ENCODE data around the gene ZFPM1.
A peak's percentile ranks its signal among the peaks of the same experiment; 100 is the strongest.

Gene ZFPM1

DNA sequence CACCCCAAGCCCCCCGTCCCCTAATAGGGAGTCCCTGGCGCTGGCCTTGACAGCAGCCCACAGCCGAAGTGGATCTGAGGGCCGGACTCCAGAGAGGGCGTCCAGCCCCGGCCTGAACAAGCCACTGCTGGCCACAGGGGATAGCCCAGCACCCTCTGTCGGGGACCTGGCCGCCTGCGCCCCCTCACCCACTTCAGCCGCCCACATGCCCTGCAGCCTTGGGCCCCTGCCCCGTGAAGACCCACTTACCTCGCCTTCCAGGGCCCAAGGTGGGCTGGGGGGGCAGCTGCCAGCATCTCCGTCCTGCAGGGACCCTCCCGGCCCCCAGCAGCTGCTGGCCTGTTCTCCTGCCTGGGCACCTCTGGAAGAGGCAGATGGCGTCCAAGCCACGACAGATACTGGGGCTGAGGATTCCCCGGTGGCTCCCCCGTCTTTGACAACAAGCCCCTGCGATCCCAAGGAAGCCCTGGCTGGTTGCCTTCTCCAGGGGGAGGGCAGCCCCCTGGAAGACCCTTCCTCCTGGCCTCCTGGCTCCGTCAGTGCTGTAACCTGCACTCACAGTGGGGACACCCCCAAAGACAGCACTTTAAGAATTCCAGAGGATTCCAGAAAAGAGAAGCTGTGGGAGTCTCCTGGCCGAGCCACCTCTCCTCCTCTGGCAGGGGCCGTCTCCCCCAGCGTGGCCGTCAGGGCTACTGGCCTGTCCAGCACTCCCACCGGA lies 19.3 kb upstream of the ZFPM1 start:
- DNase-seq (ENCODE audit: low read depth in 2 of 2): no peak

DNA sequence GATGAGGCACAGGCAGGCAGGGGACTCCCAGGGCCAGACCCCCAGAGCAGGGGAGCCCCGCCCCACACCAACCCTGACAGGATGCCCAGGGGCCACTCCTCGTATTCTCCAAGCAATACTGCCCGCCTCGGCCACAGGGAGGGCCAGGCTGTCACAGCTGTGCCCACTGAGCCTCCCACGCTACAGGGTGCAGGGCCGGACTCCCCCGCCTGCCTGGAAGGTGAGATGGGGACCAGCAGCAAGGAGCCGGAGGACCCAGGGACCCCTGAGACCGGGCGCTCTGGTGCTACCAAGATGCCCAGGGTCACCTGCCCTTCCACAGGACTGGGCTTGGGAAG lies 18.8 kb upstream of the ZFPM1 start:
- no peak for DNase-seq (ENCODE audit: low read depth in 2 of 2)

DNA sequence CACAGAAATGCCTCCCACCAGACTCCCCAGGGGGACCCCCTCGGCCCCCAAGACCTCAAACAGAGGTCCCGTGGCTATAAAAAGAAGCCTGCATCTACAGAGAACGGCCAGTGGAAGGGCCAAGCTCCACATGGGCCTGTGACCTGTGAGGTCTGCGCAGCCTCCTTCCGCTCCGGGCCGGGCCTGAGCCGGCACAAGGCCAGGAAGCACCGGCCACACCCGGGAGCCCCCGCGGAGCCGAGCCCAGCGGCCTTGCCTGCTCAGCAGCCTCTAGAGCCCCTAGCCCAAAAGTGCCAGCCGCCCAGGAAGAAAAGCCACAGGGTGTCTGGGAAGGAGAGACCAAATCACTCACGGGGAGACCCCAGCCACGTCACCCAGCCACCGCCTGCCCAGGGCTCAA lies 18.3 kb upstream of the ZFPM1 start:
- DNase-seq (ENCODE audit: low read depth in 2 of 2): no peak

DNA sequence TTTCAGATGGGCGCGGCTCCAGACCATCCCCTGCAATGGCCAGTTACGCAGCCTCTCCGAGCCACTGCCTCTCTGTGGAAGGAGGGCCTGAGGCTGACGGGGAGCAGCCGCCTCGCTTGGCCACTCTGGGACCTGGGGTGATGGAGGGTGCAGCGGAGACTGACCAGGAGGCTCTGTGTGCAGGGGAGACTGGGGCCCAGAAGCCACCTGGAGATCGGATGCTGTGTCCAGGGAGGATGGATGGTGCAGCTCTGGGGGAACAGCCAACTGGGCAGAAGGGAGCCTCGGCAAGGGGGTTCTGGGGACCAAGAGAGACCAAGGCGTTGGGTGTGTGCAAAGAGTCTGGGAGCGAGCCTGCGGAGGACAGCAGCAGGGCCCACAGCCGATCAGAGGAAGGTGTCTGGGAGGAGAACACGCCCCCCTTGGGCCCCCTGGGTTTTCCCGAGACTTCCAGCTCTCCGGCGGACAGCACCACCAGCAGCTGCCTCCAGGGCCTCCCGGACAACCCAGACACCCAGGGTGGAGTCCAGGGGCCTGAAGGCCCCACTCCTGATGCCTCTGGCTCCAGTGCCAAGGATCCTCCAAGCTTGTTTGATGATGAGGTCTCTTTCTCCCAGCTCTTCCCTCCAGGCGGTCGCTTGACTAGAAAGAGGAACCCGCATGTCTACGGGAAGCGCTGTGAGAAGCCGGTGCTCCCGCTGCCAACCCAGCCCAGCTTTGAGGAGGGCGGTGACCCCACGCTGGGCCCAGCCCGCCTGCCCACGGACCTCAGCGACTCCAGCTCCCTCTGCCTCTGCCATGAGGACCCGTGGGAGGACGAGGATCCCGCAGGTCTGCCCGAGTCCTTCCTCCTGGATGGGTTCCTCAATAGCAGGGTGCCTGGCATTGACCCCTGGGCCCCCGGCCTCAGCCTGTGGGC lies 17.4 kb upstream of the ZFPM1 start:
- no peak for DNase-seq (ENCODE audit: low read depth in 2 of 2)

DNA sequence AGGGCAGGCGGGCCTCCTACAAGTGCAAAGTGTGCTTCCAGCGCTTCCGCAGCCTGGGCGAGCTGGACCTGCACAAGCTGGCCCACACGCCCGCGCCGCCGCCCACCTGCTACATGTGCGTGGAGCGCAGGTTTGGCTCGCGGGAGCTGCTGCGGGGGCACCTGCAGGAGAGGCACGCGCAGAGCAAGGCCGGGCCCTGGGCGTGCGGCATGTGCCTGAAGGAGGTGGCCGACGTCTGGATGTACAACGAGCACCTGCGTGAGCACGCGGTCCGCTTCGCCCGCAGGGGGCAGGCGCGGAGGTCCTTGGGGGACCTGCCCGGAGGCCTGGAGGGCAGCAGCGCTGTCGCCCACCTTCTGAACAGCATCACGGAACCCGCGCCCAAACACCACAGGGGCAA lies 16.3 kb upstream of the ZFPM1 start:
- no peak for DNase-seq (ENCODE audit: low read depth in 2 of 2)

DNA sequence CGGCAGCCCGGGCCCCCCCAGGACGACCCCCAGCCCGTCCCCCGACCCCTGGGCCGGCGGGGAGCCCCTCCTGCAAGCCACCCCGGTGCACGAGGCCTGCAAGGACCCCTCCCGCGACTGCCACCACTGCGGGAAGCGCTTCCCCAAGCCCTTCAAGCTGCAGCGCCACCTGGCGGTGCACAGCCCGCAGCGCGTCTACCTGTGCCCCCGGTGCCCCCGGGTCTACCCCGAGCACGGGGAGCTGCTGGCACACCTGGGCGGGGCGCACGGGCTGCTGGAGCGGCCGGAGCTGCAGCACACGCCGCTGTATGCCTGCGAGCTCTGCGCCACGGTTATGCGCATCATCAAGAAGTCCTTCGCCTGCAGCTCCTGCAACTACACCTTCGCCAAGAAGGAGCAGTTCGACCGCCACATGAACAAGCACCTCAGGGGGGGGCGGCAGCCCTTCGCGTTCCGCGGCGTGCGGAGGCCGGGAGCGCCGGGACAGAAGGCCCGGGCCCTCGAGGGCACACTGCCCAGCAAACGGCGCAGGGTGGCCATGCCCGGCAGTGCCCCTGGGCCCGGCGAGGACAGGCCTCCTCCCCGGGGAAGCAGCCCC lies 15.6 kb upstream of the ZFPM1 start:
- peak in 1 of 2 donors; percentile 26 for DNase-seq (ENCODE audit: low read depth in 2 of 2)

DNA sequence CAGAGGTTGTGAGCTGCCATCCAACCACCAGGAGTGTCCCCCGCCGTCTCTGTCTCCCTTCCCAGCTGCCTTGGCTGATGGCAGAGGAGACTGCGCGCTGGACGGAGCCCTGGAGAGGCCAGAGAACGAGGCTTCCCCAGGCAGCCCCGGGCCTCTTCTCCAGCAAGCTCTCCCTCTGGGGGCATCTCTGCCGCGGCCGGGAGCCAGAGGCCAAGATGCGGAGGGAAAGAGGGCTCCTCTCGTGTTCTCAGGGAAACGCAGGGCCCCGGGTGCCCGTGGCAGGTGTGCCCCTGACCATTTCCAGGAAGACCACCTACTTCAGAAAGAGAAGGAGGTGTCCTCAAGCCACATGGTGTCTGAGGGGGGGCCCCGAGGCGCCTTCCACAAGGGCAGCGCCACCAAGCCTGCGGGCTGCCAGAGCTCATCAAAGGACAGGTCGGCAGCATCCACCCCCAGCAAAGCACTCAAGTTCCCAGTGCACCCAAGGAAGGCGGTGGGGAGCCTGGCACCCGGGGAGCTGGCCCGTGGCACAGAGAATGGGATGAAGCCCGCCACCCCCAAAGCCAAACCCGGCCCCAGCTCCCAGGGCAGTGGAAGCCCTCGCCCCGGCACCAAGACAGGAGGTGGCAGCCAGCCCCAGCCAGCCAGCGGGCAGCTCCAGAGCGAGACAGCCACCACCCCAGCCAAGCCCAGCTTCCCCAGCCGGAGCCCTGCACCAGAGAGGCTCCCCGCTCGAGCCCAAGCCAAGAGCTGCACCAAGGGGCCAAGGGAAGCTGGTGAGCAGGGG lies 14.8 kb upstream of the ZFPM1 start:
- DNase-seq (ENCODE audit: low read depth in 2 of 2): no peak

DNA sequence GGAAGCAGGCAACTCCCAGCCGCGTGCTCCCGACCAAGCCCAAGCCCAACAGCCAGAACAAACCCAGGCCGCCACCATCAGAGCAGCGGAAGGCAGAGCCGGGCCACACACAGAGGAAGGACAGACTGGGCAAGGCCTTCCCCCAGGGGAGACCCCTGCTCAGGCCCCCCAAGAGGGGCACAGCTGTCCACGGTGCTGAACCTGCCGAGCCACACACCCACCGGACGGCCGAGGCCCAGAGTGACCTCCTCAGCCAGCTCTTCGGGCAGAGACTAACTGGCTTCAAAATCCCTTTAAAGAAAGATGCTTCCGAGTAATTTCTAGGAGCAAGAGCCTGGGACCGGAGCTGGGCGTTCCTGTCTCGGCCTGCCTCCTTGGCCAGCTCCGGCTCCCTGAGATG lies 14.1 kb upstream of the ZFPM1 start:
- DNase-seq (ENCODE audit: low read depth in 2 of 2): no peak

DNA sequence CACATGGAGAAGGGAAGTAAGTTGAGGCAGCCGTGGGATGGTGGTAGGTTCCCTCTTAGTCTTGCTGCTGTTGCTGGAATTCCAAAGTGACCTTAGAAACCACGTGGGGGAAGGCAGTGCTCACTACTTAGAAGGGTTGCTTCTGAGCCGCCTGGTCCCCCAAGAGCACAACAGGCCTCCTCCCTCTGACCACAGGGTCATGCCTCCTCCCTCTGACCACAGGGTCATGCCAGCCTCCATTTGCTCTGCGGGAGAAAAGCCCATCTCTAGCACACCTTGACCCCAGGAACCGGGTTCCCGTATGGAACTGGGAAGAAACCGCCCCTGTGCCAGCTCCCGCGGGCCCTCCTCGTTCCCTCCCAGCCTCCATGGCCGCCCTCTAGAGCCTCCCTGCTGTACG lies 13.4 kb upstream of the ZFPM1 start:
- DNase-seq (ENCODE audit: low read depth in 2 of 2): no peak

DNA sequence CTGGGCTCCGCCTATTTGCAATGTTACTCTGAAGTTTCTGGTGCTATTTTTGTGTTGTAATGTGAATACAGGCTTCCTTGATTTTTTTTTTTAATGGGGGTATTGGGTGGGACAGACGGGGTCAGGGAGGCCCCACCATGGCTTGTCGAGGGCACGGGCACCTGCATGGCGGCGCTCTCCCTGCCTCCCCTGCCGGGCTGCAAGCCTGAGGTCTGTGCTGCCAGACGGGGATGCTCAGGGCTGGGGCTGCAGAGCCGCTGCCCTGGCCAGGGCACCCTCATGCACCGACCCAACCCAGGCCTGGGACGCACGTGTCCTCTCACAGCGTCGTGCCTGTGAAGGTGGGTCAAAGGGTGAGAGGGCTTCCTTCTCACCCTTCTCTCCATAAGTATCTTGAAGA lies 13.0 kb upstream of the ZFPM1 start:
- no peak for DNase-seq (ENCODE audit: low read depth in 2 of 2)

DNA sequence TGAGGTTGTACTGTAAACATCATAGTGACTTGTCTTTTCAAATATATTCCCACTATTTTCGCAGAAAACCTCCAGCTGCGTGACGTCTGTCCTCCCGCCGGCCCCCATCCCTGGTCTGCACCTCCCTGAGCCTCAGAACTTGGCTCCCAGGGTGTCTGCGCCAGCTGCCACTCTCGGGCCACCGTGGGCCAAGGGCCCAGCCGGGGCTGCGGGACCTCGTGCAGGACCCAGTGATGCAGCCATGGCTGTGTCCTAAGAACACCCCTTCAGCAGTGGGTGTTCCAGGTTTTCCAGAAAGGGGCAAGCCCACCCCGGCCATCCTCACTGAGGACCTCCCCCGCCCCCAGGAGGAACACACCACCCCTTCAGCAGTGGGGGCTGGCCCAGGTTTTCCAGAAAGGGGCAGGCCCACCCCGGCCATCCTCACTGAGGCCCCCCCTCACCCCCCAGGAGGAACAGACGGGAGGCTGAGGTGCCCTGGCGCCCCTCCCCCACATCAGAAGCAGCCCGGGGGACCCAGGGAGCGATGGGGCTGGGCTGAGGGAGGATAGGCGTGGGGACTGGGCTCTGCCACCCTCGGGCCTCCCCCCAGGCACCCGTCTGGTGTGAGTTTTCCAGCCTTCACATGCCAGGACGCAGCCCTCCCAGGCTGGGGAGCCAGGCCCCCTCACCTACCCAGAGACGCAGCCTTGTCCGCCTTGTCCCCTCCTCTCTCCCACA lies 12.2 kb upstream of the ZFPM1 start:
- no peak for DNase-seq (ENCODE audit: low read depth in 2 of 2)

DNA sequence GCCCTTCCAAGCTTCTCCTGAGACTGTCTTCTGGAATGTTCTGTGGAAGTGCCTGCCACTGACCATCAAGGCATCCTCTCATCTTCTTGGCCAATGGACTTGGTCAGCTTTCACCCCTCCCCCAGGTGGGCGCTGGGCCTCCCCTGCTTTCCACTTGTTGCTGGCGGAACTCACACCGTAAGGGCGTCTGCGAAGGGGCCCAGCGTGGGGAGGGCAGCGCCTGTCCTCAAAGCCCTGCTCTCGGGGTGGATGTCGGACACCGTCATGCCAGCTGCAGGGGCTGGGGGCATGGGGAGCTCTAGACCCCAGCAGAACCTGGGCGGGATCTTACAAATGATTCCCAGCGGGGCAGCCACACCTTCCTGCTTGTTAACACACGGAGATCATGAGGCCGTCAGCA lies 11.6 kb upstream of the ZFPM1 start:
- no peak for DNase-seq (ENCODE audit: low read depth in 2 of 2)

DNA sequence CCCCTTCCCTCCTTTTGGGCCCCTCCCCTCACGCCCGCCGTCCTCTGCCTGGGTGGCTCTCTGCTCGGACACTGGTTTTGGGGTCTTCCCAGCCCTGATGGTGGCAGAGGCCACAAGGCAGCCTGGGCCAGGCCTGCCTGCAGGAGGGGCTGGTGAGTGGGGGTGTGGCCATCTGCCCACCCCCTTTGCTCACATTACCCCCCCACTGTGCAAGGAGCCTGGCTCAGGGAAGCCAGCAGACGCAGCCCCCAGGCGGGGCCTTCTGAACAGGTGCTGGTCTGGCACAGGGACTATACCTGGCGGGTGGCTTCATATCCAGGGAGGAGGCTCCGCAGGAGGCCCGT lies 10.7 kb upstream of the ZFPM1 start:
- DNase-seq (ENCODE audit: low read depth in 2 of 2): no peak

DNA sequence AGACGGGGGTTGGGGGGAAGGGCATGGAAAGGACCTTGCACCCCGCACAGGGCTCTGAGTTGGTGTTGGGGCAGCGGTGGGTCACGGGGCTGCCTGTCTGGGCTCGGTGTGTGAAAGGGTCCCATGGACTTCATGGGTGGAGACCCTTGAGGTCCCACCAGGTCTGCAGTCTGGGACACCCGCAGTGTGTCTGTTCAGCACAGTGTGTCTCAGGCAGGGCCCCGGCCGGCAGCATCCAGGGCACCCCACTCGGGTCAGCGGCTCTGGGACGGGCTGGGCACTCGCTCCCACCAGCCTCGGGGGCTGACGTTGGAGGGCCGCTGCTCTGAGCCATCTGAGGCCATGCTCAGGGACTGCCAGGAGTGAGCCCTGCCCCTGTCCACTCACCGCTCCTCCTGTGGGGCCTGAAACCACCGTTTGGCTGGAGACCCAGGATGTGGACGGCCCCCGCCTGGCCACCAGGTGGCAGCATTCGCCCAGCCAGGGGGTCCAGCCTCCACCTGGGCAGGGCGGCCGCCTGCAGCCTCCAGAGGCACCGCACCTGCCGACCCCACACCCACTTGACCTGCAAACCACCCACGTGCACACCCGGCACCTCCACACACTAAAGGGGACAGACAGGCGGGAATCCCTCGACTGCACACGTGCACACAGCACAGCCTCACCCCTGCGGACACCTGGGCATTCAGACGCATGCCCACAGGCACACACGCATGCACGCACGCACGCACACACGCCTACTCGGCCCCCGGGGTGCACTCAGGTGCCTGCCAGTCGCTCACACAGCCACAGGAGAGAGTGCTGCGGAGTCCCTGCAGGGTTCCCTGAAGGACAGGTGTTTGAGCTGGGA lies 10.1 kb upstream of the ZFPM1 start:
- DNase-seq (ENCODE audit: low read depth in 2 of 2): peak in 1 of 2 donors; percentile 54

DNA sequence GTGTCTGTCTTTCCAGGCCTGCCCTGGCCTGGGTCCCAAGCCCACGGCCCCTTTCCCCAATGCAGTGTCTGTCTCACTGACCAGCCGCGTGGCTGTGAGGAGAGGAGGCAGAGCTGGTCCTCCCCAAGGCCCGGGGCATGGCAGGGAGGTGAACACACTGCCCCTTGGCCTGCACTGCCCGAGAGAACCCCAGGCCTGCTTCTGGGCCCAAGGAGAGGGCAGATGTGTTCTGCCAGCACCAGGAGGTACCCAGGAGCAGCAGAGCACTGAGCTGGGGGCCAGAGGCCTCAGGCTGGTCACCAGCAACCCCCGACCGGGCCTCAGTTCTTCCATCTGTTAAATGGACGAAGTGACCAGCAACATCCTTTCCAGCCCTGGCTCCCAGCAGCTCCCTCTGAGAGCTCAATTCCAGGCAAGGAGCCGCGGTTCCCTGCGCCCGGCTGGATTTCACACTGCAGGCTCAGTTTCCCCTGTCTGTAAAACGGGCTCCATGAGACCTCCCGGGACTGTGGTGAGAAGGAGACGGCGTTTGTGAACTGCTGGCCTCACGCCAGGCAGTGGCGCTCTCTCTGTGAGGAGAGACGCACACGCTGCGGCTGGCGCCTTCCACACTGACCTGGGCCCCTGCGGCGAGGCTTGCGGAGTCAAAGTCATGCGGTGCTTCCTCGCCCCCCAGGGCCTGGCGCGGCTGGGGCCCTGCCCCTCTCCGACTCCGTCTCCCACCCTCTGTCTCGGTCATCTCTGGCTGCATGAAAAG lies 8.1 kb upstream of the ZFPM1 start:
- no peak for DNase-seq (ENCODE audit: low read depth in 2 of 2)

DNA sequence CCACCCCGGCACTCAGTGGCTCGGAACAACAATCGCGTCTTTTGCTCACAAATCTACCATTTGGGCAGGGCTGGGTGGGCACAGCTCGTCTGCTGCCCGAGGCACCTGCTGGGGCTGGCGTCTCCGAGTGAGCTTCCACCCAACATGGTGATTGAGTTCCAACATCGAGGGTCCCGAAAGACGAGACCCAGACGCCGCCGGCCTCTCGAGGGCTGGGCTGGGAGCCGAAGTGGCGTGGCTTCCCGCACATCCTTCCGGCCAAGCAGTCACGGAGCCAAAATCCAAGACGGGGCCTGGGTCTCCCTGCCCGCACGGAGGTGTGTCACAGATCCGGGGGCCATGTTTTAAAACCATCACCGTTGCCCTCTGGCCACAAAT lies 7.5 kb upstream of the ZFPM1 start:
- DNase-seq (ENCODE audit: low read depth in 2 of 2): no peak

DNA sequence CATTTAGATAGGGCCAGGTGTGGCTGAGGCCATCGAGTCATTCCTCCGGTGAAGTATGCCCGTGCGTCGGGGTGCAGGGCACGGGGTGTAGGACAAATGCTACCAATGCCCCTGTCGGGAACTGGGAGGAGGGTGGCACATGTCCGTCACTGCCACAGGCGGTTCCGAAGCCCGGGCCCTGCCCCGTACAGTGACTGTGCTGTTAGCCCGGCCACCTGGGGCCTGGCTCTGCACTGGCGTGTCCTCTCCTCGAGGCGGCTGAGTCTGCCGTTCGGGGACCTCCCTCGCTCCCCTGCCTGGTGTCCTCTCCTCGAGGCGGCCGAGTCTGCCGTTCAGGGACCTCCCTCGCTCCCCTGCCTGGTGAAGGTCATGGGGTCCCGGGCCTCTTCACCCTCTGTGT lies 7.0 kb upstream of the ZFPM1 start:
- DNase-seq (ENCODE audit: low read depth in 2 of 2): no peak

DNA sequence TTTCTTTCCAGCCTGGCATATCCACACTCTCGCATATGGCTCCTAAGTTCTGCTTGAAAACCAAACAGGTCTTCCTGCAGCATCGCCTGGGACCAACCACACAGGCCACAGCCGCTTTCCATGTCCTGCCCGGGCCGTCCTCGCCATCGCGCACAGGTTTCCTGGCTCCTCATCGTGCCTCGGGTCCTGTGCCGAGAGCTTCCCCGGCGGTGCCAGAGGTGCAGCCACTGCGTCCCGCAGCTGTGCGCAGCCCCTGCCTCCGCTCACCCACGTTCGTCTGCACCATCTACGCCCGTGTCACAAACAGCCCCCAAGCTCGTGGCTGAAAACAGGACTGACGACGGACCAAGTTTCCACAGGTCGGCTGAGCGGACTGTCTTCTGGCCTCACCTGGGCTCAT lies 6.3 kb upstream of the ZFPM1 start:
- no peak for DNase-seq (ENCODE audit: low read depth in 2 of 2)

DNA sequence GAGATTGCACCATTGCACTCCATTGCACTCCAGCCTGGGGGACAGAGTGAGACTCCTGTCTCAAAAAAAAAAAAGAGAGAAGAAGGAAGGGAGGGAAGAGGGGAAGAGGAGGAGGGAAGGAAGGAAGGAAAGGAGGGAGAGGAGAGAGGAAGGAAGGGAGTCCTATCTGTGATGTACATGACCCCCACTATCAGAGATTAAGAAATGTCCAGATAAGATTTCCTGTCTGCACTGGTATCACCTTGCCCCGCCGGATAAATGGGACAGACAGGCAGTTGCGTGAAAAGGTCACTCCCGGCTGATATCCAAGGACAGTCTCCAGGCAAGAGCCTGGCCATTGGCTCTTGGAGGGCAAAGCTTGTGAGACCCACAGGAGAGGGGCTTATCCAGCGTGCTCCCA lies 5.2 kb upstream of the ZFPM1 start:
- DNase-seq (ENCODE audit: low read depth in 2 of 2): no peak
